HG03064 (cell line): ENCODE data around the gene CCNF.

Experiments used
- ATAC-seq: cut with Tn5 transposase; IDR thresholded peaks from one replicate; pipeline ENCODE4 v1.9.1; 2021; ENCODE audit warnings: low read depth; ENCODE audit not compliant: unreplicated experiment

The CCNF gene

GRCh38 chr16:2456551-2457153, 27.4 kb downstream of the CCNF start:
- no peak for ATAC-seq

DNA sequence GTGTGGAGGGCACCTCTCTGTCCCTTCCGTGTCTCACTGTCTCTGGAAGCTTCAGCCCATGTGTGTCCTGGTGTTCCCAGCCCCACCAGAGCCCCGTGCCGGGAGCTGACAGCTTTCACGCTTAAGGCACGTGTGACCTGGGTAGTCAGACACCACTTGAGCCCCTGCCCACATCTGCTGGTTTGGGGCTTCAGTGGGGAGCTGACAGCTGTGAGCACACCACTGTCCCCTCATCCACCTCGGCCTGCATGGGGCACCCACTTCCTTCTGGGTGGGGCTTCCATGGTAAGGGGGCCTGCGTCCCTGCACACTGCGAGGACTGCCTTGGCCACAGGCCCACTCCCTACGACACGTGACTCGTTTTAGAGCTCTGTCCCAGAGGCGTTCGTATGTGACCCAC, 28.0 kb downstream of the CCNF start:
- no peak for ATAC-seq

DNA sequence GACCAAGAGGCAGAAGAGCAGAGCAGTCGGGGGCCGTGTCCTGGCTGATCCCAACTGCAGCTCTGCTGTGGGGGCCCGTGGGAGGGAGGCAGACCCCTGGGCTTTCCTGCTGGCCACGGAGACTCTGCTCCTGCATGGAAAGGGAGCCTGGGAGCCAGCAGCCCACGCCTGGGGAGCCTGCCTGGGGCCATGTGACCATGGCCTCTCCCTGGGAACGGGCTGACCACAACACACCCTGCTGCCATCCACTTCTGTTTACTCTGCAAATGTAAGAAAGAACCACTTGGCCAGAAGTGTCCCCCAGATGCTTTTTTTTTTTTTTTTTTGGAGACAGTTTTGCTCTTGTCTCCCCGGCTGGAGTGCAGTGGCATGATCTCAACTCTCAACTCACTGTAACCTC, 28.7 kb downstream of the CCNF start:
- no peak for ATAC-seq

- no peak for ATAC-seq
These were observed 29.8 kb downstream of the CCNF start for GRCh38 chr16:2458887-2459646.

DNA sequence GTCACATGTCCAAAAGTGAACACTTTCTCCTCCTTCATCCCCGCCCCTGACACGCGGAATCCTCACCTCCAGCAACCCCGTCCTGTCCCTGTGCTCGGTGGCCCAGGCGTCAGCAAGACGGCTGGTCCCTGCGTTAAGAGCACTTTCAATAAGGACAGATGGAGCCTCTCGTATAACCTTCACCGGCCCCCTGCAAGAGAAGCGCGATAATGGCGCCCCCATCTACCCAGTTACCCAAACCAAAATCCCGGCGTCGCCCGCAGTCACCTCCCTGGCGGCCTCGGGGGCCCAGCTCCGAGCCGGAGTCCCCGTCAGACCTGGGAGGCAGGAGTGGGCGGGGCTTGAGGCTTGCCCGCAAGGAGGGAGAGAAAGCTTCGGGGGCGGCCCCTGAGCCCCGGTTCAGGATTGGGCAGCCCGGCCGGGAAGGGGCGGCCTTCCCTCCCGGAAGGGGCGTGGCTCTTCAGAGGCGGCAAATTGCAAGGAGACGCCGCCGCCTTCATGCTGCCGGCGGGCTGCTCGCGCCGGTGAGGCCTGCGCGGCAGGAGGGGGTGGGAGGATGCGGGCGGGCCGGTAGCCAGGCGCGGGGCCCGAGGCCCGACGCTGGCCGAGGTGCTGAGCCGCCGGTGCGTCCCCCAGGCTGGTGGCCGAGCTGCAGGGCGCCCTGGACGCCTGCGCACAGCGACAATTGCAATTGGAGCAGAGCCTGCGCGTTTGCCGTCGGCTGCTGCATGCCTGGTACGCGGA, 30.6 kb downstream of the CCNF start, which contains the start of gene TEDC2:
Gene TEDC2, plus strand, starts transcription at position 463 of the 744 bp plus-strand sequence. Its CDS starts 36 bp downstream, at position 499.
- peak; percentile 72 for ATAC-seq

DNA sequence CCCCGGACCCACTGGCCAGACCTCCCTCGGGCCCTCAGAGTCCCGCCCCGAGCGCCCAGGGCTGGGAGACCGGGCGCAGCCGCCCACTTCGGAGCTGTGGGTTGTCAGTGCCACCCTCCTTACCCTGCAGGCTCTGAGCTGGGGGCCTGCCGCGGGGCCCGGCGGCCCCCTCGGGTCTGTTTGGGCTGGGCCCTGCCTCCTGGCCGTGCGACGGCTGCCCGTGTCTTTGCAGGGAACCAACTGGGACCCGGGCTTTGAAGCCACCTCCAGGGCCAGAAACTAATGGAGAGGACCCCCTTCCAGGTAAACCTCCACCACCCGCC, 31.1 kb downstream of the CCNF start:
- ATAC-seq = peak; percentile 13

- no peak for ATAC-seq
These were observed 31.7 kb downstream of the CCNF start for GRCh38 chr16:2460916-2461315.

DNA sequence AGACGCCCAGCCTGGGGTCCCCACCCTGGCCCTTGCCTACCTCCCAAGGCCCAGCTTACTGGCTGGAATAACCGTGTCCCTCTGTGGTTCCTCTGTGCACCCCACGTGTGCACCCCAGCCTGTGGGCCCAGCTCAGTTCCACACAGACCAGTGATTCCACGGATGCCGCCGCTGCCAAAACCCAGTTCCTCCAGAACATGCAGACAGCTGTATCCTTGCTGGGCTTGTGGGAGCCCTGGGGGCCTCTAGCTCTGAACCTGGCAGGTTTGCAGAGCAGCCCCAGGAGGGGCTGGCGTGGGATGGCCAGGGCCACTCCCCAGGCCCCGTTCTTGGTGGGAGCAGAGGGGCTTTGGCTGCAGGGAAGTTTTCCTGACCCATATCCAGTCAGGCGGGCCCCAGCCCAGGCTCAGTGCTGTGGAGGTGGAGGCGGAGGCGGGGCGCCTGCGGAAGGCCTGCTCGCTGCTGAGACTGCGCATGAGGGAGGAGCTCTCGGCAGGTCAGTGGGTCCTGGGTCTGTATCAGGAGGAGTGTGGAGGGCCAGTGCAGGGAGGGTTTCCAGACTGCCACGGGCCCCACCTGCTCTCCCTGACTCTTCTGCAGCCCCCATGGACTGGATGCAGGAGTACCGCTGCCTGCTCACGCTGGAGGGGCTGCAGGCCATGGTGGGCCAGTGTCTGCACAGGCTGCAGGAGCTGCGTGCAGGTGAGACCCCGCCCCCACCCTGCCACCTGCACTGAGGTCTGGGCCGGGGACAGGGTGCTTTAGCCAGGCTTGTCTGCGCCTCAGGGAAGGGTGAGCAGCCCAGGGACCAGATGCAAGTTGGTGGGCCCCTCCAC, 33.0 kb downstream of the CCNF start:
- ATAC-seq = no peak

DNA sequence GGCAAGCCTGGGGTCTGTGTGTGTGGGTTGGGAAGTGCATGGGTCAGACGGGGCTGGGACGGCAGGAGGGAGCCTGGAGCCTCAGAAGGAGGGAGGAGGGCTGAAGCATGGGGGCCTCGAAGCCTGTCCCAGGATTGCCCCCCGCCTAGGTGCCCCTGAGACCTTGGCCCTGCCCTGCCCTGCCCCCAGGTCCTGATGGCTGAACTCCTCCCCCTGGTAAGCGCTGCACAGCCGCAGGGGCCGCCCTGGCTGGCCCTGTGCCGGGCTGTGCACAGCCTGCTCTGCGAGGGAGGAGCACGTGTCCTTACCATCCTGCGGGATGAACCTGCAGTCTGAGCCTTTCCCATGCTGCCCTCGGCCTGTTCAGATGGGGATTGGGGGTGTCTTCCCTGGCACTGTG, 35.1 kb downstream of the CCNF start:
- no peak for ATAC-seq

DNA sequence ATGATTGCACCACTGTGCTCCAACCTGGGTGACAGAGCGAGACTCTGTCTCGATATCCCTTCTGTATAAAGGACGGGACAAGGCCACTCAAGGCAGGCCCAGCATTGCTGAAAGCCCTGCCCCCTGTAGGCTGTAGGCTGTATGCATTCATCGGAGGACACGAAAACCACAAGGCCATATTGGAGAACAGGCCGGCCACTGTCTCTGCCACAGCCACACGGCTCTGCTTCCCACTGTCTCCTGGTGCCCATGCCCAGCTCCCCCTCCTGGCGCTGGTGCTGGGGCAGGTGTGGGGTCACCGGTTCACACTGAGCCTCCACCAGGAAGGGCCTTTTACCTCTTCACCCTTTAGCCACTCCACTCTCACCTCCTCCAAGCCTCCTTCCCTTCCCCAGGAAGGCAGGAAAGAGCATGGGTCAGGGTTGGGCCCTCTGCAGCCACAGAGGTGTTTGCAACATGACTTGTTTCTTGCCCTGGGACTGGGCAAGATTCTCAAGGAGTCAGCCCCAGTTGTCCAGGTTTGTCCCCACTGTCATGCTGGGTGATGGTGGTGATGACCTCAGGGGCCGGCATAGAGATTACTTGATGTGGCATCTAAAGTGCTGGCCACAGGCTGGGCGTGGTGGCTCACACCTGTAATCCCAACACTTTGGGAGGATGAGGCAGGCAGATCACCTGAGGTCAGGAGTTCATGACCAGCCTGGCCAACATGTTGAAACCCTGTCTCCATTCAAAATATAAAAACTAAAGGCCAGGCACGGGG, 36.6 kb downstream of the CCNF start:
- no peak for ATAC-seq

DNA sequence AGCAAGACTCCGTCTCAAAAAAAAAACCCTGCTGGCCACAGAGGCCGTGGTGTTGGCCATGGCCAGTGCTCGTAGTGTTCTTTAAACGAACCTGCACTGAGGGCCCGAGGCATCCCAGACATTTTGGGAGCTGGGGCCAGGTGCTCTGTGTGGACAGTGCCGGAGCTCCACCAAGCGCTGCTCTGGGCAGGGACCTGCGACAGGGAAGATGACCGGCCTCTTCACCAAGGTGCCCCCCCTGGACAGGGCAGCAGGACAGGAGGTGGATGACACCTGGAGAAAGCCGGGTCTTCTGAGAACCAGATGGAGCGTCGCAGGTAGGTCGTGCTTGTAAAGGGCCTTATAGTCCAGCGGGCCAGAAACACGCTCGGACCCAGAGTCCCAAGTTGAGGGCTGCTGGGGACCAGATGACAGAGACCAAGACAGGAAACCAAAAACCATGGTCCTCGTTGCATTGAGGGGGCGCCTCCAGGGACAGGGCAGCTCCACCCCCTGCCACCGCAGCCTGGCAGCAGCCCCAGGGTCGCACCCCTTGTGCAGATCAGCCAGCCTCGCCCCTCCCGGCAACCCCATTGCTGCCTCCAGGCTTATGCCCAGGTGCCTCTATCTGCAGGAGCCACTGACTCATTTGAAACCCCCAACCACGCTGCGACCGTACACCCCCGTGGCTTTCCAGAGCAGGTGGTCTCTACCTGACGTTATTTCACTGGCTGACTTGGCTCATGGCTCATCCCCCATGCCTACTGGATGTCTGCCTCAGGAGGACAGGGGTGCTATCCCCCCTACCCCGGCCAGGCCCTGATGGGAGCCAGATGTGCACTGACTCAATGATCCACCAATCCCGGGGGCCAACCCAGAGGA, 37.6 kb downstream of the CCNF start:
- ATAC-seq = no peak

DNA sequence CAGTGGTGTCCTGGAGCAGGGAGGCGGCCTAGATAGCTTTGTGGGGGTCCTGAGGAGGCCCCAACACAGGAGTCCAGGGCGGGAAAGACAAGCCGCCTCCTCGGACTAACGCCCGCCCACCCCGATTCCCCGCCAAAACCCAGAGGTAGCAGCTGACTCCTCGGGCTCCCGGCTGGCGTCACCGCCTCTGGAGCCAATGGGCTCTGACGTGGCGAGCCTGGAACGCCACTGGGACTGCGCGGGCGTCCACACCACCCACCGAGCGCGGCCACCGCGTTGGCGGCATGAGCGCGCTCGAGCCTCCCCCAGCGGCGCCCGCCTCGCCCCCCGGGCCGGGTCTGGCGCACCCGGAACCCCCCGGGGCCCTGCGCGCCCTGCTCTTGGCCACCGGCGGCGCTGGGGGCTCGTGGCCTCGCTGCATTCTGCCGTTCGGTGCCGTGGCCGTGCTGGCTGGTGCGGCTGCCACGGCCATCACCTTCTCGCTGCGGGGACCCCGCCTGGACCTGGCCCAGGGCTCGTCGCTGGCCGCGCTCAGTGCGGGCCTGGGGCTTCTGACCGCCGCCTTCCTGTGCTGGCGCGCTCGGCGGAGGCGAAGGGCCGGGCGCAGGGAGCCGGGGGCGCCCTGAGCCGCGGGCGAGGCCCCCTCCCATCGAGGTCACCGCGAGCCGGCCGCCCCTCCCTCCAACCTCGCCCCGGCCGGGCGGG, 38.4 kb downstream of the CCNF start:
- ATAC-seq = no peak

GRCh38 chr16:2468233-2468724, 39.0 kb downstream of the CCNF start:
- ATAC-seq = no peak

DNA sequence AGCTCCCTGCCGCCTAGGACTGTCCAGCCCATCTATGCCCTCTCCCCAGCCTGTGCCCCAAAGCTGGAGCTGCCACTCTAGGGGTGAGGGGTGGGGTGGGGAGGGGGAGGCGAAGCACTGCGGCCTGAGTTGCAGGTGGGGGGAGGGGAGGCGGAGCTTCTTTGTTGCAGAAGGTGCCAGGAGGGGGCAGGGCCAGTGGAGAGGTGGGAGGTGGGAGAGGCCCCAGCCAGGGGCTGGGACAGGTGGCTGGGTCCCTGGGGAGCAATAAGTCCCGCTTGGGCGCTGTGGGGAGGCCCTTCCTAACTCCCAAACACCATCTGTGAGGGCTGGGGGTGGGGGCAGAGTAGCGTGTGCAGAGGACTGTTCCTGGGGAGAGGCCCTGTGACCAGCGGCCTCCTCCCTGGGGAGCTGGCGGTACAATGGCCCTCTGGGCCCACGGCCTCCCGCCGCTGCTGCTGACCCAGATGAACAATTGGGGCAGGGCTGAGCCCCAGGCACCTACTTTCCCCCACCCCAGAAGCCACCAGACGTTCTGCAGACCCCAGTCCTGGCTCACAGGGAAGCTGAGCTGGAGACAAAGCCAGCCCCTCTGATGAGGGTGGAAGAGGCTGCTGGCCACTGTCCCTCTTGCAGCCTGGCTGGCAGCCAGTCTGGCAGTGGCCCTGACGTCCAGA, 39.6 kb downstream of the CCNF start:
- no peak for ATAC-seq

DNA sequence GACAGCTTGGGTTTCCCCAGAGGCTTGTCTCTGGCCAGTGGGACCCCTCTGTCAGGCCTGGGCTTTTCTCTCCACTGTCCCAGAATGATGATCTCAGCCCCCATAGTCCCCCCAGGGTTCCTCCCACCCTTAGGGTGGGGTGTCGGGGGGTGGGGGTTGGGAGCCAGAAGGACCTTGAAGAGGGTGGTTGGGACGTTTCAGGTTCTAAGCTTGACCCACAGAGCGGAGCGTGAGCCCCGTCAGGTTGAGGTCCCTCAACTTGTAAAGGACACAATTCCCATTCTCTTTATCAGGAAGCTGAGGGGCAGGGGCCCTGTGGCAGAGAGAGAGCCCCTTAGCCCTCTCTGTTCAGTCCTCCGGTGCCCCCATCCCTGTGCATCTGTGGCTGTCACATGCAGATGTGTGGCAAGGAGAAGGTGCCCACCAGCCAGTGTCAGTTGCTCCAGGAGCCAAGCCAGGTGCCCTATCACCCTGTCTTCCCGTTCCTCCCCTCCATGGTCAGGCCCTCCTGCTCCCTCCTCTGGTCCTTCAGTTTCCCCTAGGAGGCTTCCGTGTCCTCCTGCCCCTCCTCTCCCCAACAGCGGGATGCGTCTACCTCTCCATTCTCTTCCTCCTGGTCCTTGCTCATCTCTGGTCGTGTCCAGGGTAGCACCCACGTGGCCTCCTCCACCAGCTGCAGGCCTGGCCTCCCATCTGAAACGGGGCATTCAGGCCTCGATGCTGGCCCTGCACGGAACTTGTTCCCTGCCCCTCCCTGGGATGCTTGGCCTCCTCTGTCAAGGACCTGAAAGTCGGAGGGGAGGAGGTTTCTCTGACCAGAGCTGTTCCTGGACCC, 40.4 kb downstream of the CCNF start:
- no peak for ATAC-seq

- ATAC-seq = no peak
These were observed 41.0 kb downstream of the CCNF start for GRCh38 chr16:2470234-2470601.

DNA sequence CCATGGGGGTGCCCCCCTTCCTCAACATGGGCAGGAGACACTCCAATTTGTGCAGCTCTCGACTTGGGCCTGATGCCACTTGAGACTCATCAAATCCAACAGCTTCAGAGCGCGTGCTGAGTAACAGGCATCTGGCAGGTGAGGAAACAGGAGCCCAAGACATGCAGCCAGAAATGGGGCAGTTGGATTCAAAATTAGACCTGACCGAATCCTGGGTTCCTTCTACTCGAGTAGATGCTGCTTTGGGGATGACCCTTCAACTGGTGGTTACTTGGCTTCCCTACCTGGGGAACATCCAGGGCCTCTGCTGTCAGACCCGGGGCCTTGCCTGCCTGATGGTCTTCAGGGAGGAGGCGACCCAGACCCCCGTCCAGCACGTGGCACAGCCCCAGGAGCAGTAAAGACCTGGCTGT, 41.4 kb downstream of the CCNF start:
- no peak for ATAC-seq
